AG09309 (cell line): Measurements from ENCODE around the gene CDON.

Source experiments
- DNase-seq: peaks from one replicate; pipeline ENCODE4 v3.0.0-alpha.2; 2010; ENCODE audit warnings: low read depth
- H3K4me3 ChIP-seq: 2 replicates; pipeline ENCODE4 v1.5.1; 2011; ENCODE audit warnings: mild to moderate bottlenecking, low read depth, low read length, moderate library complexity; ENCODE audit not compliant: control insufficient read depth
- TF ChIP-seq, protein P1 (sequence below): IDR thresholded peaks from 2 replicates; pipeline ENCODE4 v1.5.1; 2011; ENCODE audit warnings: mild to moderate bottlenecking, low read depth, low read length, inconsistent platforms; ENCODE audit not compliant: insufficient read depth, control insufficient read depth; ENCODE audit errors: missing control alignments

Gene CDON

DNA sequence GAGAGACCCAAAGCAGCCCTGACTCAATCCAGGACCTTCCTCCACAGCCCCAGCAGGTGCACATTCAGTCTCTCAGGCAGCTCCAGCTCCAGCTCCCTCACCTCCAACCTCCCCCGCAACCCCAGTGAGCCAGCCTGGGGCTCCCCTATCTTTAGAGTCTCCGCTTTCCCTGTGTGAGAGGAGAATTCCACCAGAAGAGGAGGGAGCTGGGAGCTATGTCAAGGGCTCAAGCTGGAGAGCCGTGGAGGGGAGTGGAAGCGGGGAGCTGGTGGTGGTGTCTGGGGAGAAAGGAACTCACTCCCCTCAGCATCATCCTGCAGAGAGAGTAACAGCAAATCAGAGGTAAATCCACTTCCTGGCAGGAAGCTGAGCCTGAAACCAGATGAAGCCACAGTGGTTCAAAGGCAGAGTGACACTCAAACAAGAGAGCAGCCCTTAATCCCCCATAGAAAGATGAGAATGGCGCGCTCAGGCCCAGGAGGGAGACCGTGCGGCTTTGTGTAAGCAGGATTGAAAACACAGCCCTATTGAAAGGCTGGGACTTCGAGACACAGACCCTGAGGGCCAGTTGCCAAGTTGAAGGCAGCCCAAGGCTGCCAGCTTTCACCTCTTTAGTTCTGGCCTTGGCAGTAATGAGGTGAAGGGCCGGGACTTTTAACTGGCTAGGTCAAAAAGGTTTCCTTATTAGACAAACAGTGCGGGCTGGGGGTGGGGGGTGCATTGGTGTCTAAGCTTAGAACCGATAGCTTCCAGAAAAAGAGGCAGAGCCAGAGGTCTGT is 21.4 kb upstream of the CDON start:
- DNase-seq = no peak
- TF ChIP-seq, protein P1, sequence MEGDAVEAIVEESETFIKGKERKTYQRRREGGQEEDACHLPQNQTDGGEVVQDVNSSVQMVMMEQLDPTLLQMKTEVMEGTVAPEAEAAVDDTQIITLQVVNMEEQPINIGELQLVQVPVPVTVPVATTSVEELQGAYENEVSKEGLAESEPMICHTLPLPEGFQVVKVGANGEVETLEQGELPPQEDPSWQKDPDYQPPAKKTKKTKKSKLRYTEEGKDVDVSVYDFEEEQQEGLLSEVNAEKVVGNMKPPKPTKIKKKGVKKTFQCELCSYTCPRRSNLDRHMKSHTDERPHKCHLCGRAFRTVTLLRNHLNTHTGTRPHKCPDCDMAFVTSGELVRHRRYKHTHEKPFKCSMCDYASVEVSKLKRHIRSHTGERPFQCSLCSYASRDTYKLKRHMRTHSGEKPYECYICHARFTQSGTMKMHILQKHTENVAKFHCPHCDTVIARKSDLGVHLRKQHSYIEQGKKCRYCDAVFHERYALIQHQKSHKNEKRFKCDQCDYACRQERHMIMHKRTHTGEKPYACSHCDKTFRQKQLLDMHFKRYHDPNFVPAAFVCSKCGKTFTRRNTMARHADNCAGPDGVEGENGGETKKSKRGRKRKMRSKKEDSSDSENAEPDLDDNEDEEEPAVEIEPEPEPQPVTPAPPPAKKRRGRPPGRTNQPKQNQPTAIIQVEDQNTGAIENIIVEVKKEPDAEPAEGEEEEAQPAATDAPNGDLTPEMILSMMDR = no peak
- no peak overlapping the region for H3K4me3 ChIP-seq

DNA sequence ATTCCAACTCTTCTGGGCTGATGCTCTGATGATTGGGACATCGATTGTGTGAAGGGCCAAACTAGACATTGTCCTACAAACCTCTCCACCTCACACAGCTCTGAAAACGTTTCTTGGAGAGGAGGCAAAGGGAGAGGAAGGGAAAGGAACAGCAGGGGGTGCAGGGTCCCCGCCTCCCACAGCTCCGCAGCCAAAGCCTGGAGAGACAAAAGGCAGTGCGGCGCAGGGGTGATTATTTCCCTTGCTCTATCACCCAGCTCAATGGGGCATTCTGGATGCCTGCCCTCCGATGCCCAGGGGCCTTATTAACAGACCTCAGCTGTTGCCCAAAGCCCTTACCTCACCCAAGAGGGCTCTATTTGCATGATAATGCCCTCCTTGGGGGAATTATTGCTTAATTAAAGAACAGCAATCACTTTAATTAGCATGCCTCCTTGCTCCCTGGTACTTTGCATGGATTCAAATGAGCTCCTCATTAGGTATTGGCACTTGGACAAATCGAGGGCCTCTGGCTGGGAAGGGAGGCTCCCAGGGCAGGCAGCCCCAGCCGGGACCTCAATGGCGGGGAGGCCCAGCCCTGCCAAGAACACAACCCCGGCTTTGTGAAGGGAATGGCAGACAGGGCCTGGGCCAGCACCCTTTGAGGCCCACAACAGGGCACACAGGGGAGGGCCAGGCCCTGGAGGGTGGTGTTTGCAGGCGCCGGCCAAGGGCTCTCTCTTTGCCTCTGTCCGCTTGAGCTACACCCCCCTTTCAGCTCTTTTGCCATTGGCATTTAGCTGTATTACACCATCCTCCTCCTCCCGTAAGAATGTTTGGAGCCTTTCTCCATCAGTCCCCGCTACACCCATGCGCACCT is 19.8 kb upstream of the CDON start:
- DNase-seq = no peak
- no peak overlapping the region for H3K4me3 ChIP-seq
- TF ChIP-seq, protein P1 = no peak

DNA sequence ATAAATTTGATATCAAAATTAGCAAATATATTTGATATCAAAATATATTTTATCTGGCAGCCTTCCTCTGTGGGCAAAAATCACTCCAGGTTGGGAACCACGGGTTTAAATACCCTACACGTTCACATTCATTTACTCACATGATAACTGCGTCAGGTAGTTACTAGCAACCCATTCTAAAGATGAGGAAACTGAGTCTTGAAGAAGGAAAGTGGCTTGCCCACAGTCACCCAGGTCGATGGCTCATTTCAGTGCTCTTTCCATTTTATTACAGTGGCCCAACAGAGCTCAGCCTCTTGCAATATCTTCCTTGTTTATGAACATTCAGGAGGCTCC is 19.2 kb upstream of the CDON start:
- TF ChIP-seq, protein P1 = no peak
- DNase-seq = no peak
- H3K4me3 ChIP-seq = no peak overlapping the region

DNA sequence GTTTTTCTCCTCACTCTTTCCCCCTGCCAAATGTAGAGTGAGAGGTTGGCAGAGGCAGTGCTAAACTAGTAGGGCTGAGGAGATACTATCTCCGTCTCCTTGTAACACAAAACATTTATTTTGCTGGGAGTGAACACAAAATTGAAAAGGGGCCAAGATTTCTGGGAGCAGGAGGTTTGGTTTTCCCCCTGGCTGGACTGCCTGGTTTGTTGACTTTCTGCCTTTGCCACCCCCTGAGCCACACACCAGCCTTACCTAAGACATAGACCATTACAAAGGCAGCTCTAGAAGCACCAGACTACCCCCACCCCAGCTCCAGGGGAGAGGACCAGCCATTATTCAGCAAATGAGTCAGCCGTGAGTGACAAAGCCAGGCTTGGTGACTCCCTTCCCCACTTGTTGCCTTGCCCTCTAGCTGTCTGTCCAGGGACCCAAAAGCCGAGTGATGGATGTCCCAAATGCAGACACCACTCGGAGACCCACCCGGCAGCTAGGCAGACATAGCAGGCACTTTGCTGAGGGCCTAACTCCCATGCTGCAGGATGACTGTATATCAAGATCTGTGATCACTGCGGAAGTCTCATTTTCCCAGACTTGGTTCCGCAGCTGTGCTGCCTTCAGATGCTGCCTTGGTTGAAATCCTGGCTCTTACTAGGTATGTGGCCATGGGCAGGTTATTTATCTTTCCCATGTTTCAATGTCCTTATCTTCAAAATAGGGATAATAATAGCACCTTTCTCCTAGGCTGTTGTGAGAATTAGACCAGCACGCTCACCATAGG is 17.7 kb upstream of the CDON start:
- H3K4me3 ChIP-seq = no peak overlapping the region
- TF ChIP-seq, protein P1 = no peak
- DNase-seq = no peak

DNA sequence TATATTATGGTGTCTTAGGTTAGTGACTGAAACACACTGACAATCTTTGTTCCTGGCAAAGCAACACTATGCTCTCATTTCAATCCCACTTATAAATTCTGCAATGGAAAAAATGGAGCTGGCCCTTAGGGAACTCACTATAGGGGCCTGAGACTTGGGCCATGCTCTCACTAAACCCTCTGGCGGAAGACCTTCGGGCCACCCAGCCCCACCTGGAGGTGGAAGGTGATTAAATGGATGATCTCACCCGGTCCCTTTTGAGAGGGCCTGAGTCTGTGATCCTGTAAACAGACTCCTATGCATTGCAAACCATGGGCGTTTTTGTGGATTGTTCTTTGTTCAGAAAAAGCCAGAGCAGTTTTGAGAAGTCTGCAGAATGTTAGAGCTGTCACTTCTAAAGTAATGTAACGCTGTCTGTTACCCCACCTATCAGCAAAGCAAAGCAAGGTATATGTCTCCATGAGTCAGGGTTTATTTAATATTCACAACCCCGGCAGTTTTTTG is 17.0 kb upstream of the CDON start:
- no peak for DNase-seq
- TF ChIP-seq, protein P1 = no peak
- no peak overlapping the region for H3K4me3 ChIP-seq

DNA sequence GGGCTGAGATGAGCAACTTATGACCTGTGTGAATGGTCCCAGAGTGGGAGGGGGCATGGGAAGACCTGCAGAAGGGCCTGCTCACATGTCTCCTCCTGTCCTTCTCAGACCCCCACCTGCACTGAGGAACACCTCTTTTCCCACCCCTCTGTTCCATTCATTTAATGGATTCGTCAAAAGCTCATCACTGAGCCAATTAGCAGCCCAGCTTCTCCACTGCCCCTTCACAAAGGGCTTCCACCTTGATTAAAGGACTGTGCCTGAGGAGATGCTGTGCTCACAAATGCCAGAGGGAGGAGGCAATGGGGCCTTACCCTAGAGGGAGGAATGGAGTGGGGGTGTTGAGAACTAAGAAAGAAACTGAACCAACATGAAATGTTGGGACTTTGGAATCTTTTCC is 14.0 kb upstream of the CDON start:
- no peak for DNase-seq
- H3K4me3 ChIP-seq = no peak overlapping the region
- TF ChIP-seq, protein P1 = no peak
